T-helper 1 cell (primary cell): Measurements from ENCODE around the gene ATP11A.
"Not testable (repeated sequence)": the region's sequence is repeated elsewhere in the genome, so short reads cannot be mapped to it uniquely, and the experiment has no call there.

Experiments
- DNase-seq, 5 donors: peaks; one replicate each; pipeline ENCODE4 v3.0.0-alpha.2; 2012 to 2020

The ATP11A gene

DNA sequence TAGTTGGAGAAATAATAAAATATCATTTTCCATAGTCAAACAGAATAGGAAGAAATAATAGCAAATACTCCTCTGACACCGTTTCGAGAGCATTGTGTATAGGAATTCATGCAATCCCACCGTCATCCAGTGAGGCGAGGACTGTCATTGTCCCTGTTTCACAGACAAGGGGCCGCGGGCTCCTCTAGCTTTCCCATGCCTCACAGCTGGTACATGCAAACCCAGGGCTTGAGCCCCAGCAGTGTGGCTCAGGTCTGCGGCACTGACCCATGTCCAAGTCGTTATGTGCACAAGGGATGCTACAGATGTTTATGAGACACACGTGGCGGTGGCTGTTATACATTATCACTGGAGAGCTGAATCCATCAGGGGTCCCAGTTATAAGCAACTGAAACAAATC lies 18.5 kb upstream of the ATP11A start:
- DNase-seq = no peak

DNA sequence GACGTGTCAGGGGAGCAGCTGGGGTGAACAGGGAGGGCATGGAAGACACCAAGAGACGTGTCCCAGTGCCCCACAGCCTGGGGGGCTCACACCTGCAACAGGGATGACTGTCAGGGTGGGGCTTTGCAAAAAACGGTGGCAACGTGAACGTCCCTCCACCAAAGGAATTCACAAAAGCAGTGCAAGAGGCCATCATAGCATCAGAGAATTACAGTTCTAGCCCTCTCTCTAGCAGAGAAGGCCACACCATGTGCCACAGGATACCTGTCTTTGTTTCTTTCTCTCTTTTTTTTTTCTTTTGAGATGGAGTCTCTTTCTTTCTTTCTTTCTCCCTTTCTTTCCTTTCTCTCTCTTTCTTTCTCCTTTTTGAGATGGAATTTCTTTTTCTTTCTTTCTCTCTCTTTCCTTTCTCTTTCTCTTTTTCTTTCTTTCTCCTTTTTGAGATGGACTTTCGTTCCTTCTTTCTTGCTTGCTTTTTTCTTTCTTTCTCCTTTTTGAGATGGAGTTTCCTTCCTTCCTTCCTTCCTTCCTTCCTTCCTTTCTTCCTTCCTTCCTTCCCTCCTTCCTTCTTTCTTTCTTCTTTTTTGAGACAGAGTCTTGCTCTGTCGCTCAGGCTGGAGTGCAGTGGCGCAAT lies 17.1 kb upstream of the ATP11A start:
- no peak for DNase-seq

DNA sequence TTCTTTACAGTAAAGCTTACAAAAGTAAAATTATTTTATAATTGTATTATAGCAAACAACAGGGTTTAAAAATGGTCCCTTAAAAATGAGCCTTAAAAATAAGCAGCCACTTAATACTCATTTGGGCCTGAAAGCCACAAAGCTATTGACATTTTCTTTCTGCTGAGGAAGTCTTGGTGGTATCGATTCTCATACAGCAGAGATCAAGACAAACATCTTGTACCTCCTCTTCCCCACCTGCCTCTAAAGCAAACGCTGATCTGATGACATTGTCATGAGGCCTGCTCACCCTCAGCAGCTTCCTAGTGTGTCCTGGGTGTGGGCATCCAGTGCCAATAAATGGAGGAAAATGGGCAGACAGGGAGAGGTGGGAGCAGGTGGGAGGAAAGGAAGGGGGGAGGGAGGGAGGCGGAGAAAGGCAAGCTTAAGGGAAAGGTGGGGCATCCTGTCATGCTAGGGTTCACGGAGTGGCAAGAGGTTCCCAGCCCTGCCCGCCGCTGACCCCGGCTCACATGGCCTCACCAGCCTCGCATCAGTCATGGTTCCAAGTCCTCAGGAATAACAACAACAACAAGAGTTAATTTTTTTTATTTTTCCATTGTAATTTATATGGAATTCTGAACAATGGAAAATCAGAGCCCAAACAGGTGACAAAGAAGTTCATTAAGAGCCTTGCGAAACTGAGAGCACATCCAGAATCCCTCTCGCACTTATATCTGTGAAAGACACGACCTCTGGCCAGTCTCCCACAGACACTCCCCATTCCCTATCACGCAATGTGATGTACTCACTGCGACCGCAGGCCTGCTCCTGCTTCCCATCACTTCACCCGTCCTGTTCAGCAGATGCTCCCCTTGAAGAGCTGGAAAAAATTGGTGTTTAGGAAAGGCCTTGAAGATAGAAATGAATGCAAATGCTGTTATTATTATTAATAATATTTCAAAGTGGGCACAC lies 15.1 kb upstream of the ATP11A start:
- peak in 1 of 5 donors; percentile 18 for DNase-seq

DNA sequence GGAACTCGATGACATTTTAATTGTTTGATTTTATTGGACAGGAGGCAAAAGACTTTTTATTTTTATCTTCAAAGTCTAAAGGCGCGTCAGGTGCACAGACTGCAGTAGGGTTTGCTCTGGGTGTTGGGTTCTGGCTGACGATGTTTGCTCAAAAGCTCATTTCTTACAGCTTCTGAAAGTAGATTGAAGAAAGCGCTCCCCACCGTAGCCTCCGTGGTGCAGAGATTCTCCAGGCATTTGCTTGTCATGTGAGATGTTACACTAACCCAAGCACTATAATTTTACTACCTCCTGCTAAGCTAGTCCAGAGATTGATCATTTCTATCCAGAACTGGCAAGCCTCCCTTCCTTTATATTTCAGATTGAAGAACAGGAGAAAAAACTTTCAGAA lies 14.5 kb upstream of the ATP11A start:
- no peak for DNase-seq

DNA sequence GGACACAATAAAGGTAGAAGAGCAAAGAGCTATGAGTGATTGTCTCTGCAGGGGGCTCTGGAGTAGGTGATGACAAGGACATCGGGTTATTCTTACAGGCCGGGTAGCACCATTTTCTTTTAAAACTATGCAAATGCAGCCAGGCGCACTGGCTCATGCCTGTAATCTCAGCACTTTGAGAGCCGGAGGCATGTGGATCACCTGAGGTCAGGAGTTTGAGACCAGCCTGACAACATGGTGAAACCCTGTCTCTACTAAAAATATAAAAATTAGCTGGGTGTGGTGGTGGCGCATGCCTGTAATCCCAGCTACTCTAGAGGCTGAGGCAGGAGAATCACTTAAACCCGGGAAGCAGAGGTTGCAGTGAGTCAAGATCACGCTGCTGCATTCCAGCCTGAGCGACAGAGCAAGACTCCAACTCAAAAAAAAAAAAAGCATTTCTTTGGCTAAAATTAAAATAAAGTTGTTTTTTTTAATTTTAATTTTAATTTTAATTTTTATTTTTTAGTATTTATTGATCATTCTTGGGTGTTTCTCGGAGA lies 12.3 kb upstream of the ATP11A start:
- not testable (repeated sequence) for DNase-seq

DNA sequence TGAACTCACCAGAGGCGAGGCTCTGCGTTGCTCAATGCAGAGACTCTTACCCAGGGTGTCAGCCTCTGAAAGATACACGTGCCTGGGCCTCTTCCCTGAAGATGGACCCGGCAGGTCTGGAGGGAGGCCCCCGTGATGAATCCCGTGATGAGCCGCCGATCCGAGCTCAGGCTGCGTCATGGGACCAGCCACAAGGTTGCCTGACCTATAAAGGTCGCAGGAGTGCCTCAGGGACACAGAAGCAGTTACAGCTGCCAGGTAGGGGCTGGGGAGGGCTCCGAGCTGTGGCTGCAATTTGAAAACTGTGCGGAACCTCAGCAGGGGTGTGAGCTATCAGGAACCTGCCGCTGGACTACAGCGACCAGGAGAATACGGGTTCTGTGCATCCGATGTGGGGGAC lies 10.5 kb upstream of the ATP11A start:
- no peak for DNase-seq

DNA sequence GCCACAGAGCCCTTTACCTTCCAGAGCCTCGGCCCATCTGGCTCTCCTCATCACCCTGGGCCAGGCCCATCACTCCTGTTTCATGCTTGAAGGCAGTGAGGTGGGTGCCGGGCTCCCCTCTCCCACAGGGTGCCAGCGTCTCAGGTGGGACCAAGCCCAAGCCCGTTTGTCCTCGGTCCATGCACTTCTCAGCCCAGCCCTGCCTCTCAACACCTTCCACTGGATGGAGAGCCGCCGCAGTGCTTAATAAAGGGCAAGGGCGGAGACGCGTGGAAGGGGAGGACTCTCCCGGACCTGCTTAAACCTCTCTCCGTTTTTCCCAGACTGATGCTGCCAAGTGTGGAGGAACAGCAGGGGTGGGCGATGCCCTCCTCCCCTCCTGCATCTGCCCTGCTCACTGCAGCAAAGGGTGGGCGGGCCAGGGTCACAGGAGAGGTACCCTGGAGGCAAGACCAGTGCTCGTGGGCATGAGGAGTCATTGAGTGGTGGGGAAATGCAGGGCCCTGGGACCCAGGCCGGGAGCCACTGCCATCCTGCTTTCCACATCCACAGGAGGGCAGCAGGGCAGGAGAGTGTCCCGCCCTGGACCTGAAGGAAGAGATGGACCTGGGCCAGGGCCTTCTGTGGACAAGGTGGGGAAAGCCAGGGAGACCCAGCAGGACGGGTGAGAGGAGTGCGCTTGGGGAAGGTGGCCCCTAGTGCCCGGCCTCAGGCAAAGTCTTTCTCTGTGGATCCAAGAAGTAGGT lies 9.7 kb upstream of the ATP11A start:
- no peak for DNase-seq

DNA sequence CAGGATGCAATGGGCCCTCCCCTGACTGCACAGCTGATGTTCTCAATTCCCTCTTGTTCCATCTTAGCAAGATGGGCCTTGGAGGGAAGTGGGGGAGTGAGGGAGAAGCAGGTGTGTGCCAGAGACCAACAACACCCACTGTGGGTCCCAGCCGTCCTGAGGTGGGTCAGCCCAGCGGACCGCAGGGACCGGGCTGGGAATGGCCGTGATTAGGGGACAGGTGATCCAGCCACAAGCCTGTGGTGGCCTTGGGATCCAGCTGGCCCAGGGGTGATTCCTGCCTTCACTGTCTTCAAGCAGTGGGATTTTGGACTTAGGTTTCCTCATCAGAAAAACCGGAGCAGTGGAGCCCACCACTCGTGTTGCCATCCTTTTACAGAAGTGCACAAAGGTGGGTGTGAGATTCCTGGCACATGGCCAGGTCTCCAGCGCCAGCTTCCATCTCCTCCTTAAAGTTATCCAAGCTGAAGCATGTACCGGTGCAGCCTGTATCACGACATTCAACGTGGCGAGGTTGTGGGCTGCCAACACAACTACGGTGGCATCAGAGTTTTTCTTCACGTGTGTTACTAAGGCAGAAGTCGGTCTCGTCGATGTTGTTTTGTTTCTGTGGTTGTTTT lies 9.0 kb upstream of the ATP11A start:
- DNase-seq = no peak

DNA sequence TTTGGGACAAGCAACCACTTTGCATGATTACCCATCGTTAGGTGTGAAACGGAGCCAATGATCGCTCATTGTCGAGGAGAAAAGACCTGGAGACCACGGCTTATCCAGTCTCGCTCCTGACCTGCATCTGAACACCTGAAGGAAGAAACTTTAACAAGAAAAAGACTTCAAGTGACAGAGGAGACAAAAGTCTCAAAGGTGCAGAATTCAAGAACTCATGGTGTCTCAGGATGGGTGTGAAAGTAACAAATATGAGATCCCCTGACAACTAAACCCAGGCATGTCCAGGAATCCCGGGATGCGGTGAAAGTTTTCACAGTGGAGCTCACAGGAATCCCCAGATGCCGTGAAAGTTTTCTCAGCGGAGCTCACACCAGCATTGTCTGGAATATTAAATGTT lies 6.3 kb upstream of the ATP11A start:
- DNase-seq = no peak

DNA sequence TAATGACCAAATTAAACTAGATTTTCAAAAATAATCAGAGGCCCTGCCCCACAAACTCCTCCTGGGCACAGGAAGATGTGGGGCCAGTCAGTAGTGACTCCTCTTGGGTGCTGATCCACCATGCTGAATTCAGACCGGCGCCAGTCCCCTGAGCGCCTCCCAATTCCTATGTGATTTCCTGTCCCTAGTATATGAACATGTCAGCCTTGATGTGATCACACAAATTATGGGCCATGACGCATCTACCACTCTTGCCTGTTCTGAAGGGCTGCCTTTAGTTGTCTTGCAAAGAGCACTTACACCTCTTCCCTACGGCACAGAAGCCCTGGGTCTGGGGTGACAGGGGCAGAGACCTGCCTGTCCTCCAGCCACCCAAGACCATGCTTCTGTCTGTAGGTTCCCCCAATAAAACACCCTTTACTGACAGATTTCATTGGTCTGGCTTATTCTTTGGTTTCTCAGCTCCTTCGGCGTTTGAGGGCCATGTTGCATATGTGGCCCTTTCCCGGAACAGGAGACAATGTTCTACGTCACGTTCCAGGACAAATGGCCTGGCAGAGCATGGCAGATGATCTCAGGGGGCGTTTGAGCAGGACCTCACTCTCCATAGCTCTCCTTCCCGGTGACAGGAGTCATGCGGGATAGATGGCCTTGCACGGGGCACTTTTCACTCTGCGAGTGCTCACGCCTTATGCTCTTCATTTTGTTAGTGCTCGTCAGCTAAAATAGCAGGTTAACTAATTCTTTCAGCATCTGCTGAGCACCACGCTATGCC lies 5.6 kb upstream of the ATP11A start:
- DNase-seq = no peak

DNA sequence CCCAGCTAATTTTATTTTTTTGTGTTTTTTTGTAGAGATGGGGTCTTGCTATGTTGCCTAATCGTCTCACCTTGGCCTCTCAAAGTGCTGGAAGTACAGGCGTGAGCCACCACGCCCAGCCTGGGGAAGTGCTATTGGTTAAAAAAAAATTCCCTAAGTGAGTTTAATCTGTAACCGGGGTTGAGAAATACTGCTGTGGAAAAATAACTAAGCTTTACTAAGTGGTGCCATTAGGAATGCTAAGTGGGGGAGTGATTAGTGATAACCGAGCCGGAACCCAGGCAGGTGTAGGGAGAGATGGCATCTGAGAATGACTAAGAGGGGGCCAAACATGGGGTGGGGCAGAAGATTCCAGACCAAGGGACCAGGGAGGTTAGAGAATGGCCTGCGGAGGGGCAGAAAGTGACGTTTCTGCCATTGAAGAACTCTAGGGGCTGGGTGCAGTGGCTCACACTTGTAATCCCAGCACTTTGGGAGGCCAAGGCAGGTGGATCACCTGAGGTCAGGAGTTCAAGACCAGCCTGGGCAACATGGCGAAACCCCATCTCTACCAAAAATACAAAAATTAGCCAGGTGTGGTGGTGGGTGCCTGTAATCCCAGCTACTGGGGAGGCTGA lies 4.5 kb upstream of the ATP11A start:
- DNase-seq = not testable (repeated sequence)

DNA sequence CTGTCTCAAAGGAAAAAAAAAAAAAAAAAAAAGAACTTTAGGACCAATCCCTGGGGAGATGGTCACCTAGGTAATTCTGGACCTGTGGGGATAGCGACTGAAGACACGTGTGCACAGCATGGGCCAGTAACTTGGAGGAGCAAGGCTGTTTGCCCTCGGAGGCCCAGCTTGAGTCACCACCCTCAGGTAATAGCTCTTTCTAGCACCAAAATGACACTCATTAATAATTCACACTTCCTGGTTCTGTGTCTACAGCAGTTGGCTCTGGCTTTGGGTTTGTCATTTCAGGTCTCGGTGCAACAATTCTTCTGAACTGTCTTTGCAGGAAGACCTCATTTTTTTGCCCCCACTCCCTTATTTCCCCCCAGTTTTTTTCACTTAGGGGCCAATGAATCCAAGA lies 3.9 kb upstream of the ATP11A start:
- no peak for DNase-seq

DNA sequence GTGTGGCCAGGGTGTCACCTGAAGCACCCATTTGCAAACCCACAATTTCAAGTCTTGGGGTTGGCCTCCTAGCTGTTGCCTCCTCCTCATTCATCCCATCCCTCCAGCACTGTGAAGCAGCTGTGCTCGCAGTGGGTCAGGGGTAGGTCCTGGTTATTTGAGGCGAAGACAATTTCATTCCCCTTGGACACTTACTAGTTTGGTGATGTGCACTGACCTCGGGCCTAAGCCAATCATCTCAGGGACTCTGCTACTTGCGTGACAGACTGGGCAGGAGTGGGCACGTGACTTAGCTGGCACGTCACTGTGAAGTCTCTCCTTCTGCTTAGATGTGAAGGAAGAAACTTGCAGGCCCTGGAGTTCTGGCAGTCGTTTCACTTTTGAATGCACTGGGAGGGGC lies 3.5 kb upstream of the ATP11A start:
- no peak for DNase-seq

DNA sequence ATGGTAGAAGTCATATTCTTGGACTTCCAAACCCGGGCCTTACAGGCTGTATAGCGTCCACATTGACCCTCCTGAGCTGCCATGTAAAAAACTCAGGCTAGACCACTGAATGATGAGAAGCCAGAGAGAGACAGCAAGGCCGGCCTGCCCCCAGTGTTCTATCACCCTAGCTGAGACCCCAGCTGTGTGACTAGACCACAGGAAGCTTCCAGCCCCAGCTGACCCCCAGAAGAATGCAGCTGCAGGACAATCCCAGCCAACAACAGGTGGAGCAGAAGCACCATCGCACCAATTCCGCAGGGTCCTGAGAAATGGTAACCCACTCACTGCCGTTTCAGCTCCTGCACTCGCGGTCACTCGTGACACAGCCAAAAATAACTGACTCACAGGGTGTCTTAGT lies 2.9 kb upstream of the ATP11A start:
- no peak for DNase-seq

DNA sequence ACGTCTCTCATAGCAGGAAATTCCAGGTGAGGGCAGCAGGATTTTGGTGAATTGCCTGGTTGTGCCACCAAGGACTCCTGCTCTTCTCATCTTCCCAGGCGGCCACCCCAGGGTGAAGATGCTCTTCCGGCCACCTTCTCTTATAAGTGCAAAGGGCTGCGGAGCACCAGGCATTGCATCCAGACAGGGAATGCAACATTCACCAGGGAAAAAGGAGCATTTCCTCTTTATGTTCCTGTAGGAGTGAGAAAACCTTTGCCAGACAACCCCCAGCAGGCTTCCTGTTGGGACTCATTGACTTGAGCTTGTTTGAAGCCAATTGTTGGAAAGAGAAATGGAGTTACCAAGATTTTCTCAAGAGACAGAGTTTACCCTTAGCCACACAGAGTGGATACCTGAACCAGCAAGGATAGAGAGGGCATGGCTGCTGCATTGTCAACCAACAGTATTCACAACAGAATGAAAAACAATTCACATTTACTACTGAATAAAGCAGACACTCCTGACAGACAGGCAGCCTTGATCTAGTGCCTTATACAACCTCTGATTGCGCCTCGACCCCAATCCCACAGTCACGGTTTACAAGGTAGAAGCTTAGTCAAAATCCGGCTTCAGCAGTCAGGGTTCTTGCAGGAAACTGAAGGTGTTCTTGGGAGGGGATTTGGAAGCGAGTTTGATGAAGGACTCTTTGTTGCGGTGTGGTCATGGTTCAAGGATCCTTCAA lies 1.8 kb upstream of the ATP11A start:
- DNase-seq = no peak

DNA sequence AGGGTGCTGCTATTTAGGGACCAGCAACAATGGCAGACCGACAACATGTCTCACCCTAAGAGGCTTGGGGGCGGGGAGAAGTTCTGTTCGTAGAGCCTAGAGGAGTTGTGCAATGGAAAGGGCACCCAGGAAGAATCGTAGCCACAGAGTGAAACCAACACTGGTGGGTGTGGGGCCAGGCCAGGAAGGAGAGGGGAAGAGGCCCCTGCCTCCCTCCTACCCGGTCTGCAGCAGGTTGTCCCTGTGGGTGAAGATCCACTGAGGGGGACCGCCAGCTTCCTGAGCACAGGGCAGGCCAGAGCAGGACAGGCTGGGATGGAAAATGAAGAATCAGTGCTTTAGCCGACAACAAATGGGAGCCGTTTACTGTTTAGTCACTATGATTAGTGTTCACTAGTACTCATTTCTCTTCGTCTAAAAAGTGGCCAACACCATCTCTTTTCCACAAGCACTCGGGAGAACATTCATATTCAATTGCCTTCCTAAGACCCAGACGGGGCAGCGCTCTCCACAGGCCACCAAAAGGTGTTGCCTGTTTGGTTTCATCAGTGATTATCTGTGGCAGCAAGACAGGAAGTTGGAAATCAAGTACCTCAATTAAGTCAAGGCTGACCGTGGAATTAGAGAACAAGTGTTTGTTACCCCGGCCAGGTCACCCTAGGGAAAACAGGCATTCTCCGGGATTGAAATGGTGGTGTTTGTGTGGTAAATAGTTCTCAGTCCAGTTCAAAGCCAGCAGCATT lies 1.1 kb upstream of the ATP11A start:
- peak in 3 of 5 donors; percentile 11 to 77 (median 19) for DNase-seq

DNA sequence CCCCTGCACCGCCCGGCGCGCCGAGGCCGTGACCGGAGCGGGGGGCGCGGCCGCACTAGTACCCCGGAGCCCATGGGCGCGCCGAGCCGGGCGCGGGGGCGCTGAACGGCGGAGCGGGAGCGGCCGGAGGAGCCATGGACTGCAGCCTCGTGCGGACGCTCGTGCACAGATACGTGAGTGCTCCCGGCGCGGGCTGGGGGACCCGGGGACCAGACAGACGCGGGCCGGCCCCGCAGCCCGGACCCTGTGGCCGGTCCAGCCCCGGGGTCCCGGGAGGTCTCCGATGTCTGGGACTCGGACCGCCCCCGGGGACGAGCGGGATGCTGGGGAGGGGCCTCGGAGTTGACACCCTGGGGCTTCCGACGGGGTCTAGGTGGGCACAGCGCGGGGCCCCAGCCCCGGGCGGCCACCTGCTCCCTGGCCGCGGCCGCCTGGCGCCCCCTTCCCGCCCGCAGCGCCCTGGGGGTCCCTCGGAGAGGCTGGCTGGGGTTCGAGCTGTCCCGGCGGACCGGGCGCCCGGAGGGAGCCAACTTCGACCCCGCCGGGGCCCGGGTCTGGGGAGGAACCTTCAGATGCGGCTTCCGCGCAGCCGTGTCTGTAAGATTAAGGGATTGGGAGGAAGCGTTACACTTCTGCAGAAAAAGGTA lies 568 bp downstream of the ATP11A start:
- peak in 1 of 5 donors; percentile 9 for DNase-seq

DNA sequence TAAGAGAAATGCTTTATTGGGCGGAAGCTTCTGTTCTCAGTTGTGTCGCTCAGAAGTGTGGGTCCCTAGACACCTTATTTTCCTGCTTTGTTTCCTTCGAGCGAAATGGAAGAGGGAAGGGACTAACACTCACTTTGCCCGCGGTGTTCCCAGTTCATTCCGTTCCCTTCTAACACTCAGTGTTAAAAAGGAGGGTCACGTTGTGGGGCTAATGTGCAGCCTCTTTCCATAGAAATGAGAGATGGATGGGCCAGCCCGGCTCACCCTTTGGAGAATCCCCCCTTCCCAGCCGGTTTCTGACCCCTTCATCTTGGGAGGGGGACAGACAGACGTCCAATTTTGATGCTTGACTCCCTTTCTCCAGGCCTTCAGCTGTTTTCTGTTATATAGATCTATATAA lies 2.3 kb downstream of the ATP11A start:
- DNase-seq = no peak

DNA sequence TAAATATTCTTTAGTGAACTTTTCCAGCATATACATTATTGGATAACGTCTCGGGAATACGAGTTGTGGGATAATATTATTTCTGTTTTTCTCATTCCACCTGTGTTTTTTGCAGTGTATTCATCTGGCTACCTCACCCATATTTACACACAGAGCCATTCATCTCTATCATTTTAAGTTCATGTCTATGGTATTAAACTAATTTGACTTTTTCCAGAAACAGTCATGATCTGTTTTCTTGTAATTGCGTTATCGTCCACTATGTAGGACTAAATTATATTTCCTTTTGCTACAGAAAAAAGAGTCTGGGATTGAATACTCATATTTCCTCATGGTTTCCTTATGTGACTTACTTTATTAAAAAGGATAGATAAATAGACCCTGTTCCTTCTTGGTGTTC lies 2.7 kb downstream of the ATP11A start:
- DNase-seq = no peak
